OCI-LY1 (cell line): ENCODE measurements around the gene XRN1.

ENCODE experiments used
- H2AFZ ChIP-seq: fragments of 200-600 bp; sonication (generic), shearing (Covaris generic); 2 replicates; pipeline ENCODE4 v1.6.0; 2014; ENCODE audit warnings: antibody characterized with exemption, mild to moderate bottlenecking, low read length
- H3F3A ChIP-seq: fragments of 200-600 bp; sonication (generic), shearing (Covaris generic); 2 replicates; pipeline ENCODE4 v1.6.0; 2014; ENCODE audit warnings: mild to moderate bottlenecking, antibody characterized with exemption, low read length, moderate library complexity; ENCODE audit not compliant: insufficient read depth
- H3K27ac ChIP-seq: fragments of 200-600 bp; sonication (generic); 2 replicates; pipeline ENCODE4 v1.5.1; 2014; ENCODE audit warnings: low read length, mixed run types, mild to moderate bottlenecking, low read depth; ENCODE audit not compliant: poor library complexity, severe bottlenecking
- H3K27me3 ChIP-seq: fragments of 200-600 bp; sonication (generic); 2 replicates; pipeline ENCODE4 v1.6.0; 2014; ENCODE audit warnings: antibody characterized with exemption, mild to moderate bottlenecking, low read length, moderate library complexity; ENCODE audit not compliant: insufficient read depth
- H3K36me3 ChIP-seq: fragments of 200-600 bp; sonication (generic); 2 replicates; pipeline ENCODE4 v1.6.1; 2014; ENCODE audit warnings: mild to moderate bottlenecking, antibody characterized with exemption, low read length, moderate library complexity, mixed read lengths; ENCODE audit not compliant: insufficient read depth
- H3K4me1 ChIP-seq: fragments of 200-600 bp; sonication (generic); 2 replicates; pipeline ENCODE4 v1.5.1; 2014; ENCODE audit warnings: mild to moderate bottlenecking, low read length, moderate library complexity; ENCODE audit not compliant: insufficient read depth, severe bottlenecking
- H3K4me2 ChIP-seq: fragments of 200-600 bp; sonication (generic), shearing (Covaris generic); 2 replicates; pipeline ENCODE4 v1.6.1; 2014; ENCODE audit warnings: low read length
- H3K4me3 ChIP-seq: fragments of 200-600 bp; sonication (generic); 2 replicates; pipeline ENCODE4 v1.5.1; 2014; ENCODE audit warnings: low read length, low read depth, mild to moderate bottlenecking, mixed read lengths; ENCODE audit not compliant: poor library complexity, severe bottlenecking
- H3K79me2 ChIP-seq: fragments of 200-600 bp; shearing (Covaris generic); 2 replicates; pipeline ENCODE4 v1.6.1; 2016; ENCODE audit warnings: mixed run types, low read length, mixed read lengths; ENCODE audit not compliant: insufficient read depth
- H3K9ac ChIP-seq: fragments of 200-600 bp; sonication (generic), shearing (Covaris generic); 2 replicates; pipeline ENCODE4 v1.6.1; 2014; ENCODE audit warnings: mild to moderate bottlenecking, low read length, mixed read lengths
- H3K9me2 ChIP-seq: fragments of 200-600 bp; sonication (generic), shearing (Covaris generic); 2 replicates; pipeline ENCODE4 v1.6.1; 2014; ENCODE audit warnings: low read depth, mild to moderate bottlenecking, low read length, mixed read lengths
- H3K9me3 ChIP-seq: fragments of 200-600 bp; shearing (Covaris generic); 2 replicates; pipeline ENCODE4 v1.6.1; 2014; ENCODE audit warnings: low read length, mixed read lengths
- H4K20me1 ChIP-seq: fragments of 200-600 bp; sonication (generic), shearing (Covaris generic); 2 replicates; pipeline ENCODE4 v1.6.0; 2016; ENCODE audit warnings: mild to moderate bottlenecking, low read length; ENCODE audit not compliant: insufficient read depth
- EZH2 ChIP-seq: fragments of 200-600 bp; sonication (generic), shearing (Covaris generic); IDR thresholded peaks from 2 replicates; pipeline ENCODE4 v1.8.0; 2017; ENCODE audit warnings: borderline replicate concordance, mixed run types, mild to moderate bottlenecking, antibody characterized with exemption, low read length, moderate library complexity, mixed read lengths
- TF ChIP-seq, protein P1 (sequence below): fragments of 200-600 bp; sonication (generic), shearing (Covaris generic); IDR thresholded peaks from 2 replicates; pipeline ENCODE4 v1.5.1; 2017; ENCODE audit warnings: mild to moderate bottlenecking, antibody characterized with exemption, low read length, moderate library complexity, mixed read lengths

XRN1 gene

DNA sequence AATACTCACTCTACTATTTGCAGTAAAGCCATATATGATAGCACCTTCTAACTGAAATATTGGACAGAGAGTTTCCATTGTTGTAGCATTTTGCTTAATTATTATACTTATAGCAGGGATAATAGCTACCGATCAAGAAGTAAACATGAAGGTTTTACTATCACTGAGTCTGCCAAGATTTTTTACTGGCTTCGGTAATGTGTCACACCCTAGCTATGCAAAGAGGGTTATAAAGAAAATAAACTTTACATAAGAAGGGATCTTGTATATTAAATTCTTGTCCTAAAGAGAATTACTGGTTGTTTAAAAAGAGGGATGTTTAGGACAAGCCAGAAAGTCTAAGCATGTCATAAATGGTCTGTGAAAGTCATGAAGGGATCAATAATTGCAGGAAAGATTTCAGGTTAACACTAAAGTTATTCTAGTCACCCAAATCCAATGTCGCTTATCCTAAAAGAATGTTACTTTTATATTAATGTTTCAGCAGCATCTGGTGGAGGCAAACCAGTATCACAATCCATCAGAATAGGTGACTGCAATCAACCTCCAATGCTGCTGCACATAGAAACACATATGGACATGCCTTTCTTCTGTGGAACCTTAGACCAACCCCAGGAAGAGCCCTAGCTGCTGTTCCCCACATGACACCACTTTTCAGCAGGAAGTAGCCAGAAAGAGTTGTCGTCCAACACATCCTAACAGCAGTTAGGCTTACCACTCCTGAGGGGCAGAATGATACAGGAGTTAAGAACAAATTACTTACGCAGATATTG is 159.8 kb downstream of the XRN1 start:
- H3K9me3 ChIP-seq = peaks cover 23% of the 10 kb centered on the region

DNA sequence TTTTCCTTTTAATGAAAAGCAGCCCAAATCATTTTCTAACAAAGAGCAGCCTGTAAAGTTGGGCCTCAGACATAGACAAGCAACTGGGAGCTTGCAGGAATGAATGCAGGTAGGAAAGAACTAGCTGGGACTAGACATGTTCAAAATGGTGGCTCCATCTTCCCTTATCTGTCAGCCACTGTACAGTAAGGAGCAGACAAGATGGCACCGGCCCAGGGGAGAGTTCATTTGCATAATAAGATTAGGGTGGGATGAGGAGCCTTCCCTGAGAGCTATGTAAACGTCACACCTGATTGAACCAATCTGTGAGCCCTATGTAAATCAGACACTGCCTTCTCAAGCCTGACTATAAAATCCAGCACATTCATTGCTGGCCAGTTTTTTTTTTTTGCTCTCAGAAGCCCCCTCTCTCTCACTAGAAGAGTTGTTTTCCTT is 162.7 kb downstream of the XRN1 start:
- no peaks in the 10 kb centered on the region for H3K36me3 ChIP-seq
- H4K20me1 ChIP-seq = no peaks in the 10 kb centered on the region
- H3K27me3 ChIP-seq = no peaks in the 10 kb centered on the region
- H3K9ac ChIP-seq = no peak overlapping the region
- no peaks in the 10 kb centered on the region for H3K79me2 ChIP-seq
- H3K4me2 ChIP-seq = no peak overlapping the region
- no peaks in the 10 kb centered on the region for H3K4me1 ChIP-seq
- no peaks in the 10 kb centered on the region for H3K9me2 ChIP-seq
- no peak overlapping the region for H2AFZ ChIP-seq
- no peak overlapping the region for H3K27ac ChIP-seq
- TF ChIP-seq EZH2 = no peak
- TF ChIP-seq, protein P1, sequence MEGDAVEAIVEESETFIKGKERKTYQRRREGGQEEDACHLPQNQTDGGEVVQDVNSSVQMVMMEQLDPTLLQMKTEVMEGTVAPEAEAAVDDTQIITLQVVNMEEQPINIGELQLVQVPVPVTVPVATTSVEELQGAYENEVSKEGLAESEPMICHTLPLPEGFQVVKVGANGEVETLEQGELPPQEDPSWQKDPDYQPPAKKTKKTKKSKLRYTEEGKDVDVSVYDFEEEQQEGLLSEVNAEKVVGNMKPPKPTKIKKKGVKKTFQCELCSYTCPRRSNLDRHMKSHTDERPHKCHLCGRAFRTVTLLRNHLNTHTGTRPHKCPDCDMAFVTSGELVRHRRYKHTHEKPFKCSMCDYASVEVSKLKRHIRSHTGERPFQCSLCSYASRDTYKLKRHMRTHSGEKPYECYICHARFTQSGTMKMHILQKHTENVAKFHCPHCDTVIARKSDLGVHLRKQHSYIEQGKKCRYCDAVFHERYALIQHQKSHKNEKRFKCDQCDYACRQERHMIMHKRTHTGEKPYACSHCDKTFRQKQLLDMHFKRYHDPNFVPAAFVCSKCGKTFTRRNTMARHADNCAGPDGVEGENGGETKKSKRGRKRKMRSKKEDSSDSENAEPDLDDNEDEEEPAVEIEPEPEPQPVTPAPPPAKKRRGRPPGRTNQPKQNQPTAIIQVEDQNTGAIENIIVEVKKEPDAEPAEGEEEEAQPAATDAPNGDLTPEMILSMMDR = no peak
- H3K9me3 ChIP-seq = peaks cover 23% of the 10 kb centered on the region
- no peak overlapping the region for H3K4me3 ChIP-seq
- no peaks in the 10 kb centered on the region for H3F3A ChIP-seq

More for the DNA sequence above, 159.8 kb downstream of the XRN1 start:
- no peak overlapping the region for H3K9ac ChIP-seq
- H3K4me2 ChIP-seq = no peak overlapping the region
- no peak overlapping the region for H3K4me3 ChIP-seq
- no peaks in the 10 kb centered on the region for H4K20me1 ChIP-seq
- no peaks in the 10 kb centered on the region for H3K79me2 ChIP-seq
- no peaks in the 10 kb centered on the region for H3K27me3 ChIP-seq
- no peaks in the 10 kb centered on the region for H3K9me2 ChIP-seq
- H3F3A ChIP-seq = no peaks in the 10 kb centered on the region
- TF ChIP-seq, protein P1 = no peak
- no peak for TF ChIP-seq EZH2
- H3K4me1 ChIP-seq = no peaks in the 10 kb centered on the region
- no peak overlapping the region for H2AFZ ChIP-seq
- H3K27ac ChIP-seq = no peak overlapping the region
- no peaks in the 10 kb centered on the region for H3K36me3 ChIP-seq

DNA sequence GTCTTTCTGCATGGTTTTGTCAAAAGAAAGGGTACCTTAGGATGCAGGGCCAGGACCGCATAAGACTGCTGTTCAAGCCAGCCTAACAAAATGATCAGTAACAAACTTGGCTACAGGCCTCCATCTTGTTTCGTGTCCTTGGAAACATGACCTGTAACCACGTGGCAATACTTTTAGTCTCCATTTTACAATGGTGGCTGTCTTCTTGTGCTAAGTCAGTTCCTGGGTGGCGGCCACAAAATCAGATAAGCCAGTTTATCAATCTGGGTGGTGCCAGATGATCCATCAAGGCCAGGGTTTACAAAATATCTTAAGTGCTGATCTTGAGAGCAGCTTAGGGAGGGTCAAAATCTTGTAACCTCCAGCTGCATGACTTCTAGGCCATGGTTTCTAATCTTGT is 165.3 kb downstream of the XRN1 start:
- Histone ChIP-seq H3K9me3 (peaks cover 16% of the 10 kb centered on the region), H3K36me3 (no peaks in the 10 kb centered on the region)

More for the DNA sequence above, 165.3 kb downstream of the XRN1 start:
- H3K27ac ChIP-seq = no peak overlapping the region
- no peaks in the 10 kb centered on the region for H3K4me1 ChIP-seq
- H3K4me3 ChIP-seq = no peak overlapping the region
- no peaks in the 10 kb centered on the region for H3K79me2 ChIP-seq
- H3K4me2 ChIP-seq = no peak overlapping the region
- no peaks in the 10 kb centered on the region for H3K9me2 ChIP-seq
- H3F3A ChIP-seq = no peaks in the 10 kb centered on the region
- TF ChIP-seq, protein P1 = no peak
- no peak for TF ChIP-seq EZH2
- H4K20me1 ChIP-seq = no peaks in the 10 kb centered on the region
- no peak overlapping the region for H3K9ac ChIP-seq
- H3K27me3 ChIP-seq = no peaks in the 10 kb centered on the region
- no peak overlapping the region for H2AFZ ChIP-seq
